SU-DHL-6 (cell line): ENCODE measurements around the gene ACSM6.

ENCODE experiments used
- H2AFZ ChIP-seq: fragments of 200-600 bp; sonication (generic); 2 replicates; pipeline ENCODE4 v1.6.1; 2014; ENCODE audit warnings: low read depth, mild to moderate bottlenecking, moderate library complexity, mixed read lengths, antibody characterized with exemption, low read length; ENCODE audit not compliant: severe bottlenecking
- H3F3A ChIP-seq: fragments of 200-600 bp; shearing (Covaris generic); 2 replicates; pipeline ENCODE4 v1.6.0; 2016; ENCODE audit warnings: antibody characterized with exemption, mild to moderate bottlenecking; ENCODE audit not compliant: insufficient read depth
- H3K27ac ChIP-seq: fragments of 200-600 bp; sonication (generic); 2 replicates; pipeline ENCODE4 v1.5.1; 2016; ENCODE audit warnings: low read depth, mild to moderate bottlenecking, low read length, moderate library complexity, mixed read lengths
- H3K27me3 ChIP-seq: fragments of 200-600 bp; sonication (generic), shearing (Covaris generic); 2 replicates; pipeline ENCODE4 v1.6.0; 2014; ENCODE audit warnings: mild to moderate bottlenecking, low read length
- H3K36me3 ChIP-seq: fragments of 200-600 bp; sonication (generic); 2 replicates; pipeline ENCODE4 v1.6.1; 2014; ENCODE audit warnings: mild to moderate bottlenecking, low read length, mixed read lengths
- H3K4me2 ChIP-seq: fragments of 300-600, 200-600 bp; shearing (Covaris generic), sonication (generic); 2 replicates; pipeline ENCODE4 v1.6.0; 2014; ENCODE audit warnings: low read length, low read depth, mild to moderate bottlenecking; ENCODE audit not compliant: poor library complexity, severe bottlenecking
- H3K4me3 ChIP-seq: fragments of 200-600 bp; sonication (generic); 2 replicates; pipeline ENCODE4 v1.5.1; 2014; ENCODE audit warnings: antibody characterized with exemption, low read length, mild to moderate bottlenecking, mixed read lengths; ENCODE audit not compliant: insufficient read depth, poor library complexity, severe bottlenecking
- H3K79me2 ChIP-seq: fragments of 200-600 bp; sonication (generic); 2 replicates; pipeline ENCODE4 v1.6.1; 2014; ENCODE audit warnings: mild to moderate bottlenecking, low read length, moderate library complexity; ENCODE audit not compliant: insufficient read depth
- H3K9ac ChIP-seq: fragments of 200-600 bp; sonication (generic); 2 replicates; pipeline ENCODE4 v1.7.0; 2014; ENCODE audit warnings: mild to moderate bottlenecking, low read length
- H3K9me2 ChIP-seq: fragments of 200-600 bp; sonication (generic); replicated peaks from 2 replicates; pipeline ENCODE4 v1.6.1; 2014; ENCODE audit warnings: low read length; ENCODE audit not compliant: insufficient read depth
- H3K9me3 ChIP-seq: fragments of 200-600 bp; sonication (generic); 2 replicates; pipeline ENCODE4 v1.6.1; 2014; ENCODE audit warnings: low read length, mixed read lengths; ENCODE audit not compliant: insufficient read depth
- H4K20me1 ChIP-seq: fragments of 200-600 bp; sonication (generic); 2 replicates; pipeline ENCODE4 v1.6.1; 2014; ENCODE audit warnings: low read depth, mild to moderate bottlenecking, antibody characterized with exemption, low read length, moderate library complexity, mixed read lengths
- CTCF ChIP-seq: fragments of 200-600 bp; sonication (generic); IDR thresholded peaks from one replicate; pipeline ENCODE4 v1.5.1; 2017; ENCODE audit warnings: antibody characterized with exemption, mild to moderate bottlenecking, low read length, moderate library complexity; ENCODE audit not compliant: insufficient read depth, poor library complexity, severe bottlenecking
- EZH2phosphoT487 ChIP-seq: fragments of 200-600 bp; sonication (generic), shearing (Covaris generic); conservative IDR thresholded peaks from 2 replicates; pipeline ENCODE4 v1.6.1; 2018; ENCODE audit warnings: mild to moderate bottlenecking, antibody characterized with exemption, low read length, moderate library complexity, mixed read lengths

ACSM6 gene

GRCh38 chr10:95171336-95171735, 22.7 kb upstream of the ACSM6 start:
- no peaks in the 10 kb centered on the region for H4K20me1 ChIP-seq
- no peaks in the 10 kb centered on the region for H3F3A ChIP-seq
- no peak overlapping the region for H2AFZ ChIP-seq
- no peaks in the 10 kb centered on the region for H3K27me3 ChIP-seq
- H3K79me2 ChIP-seq = no peaks in the 10 kb centered on the region
- H3K9me3 ChIP-seq = no peaks in the 10 kb centered on the region
- no peak for TF ChIP-seq CTCF
- TF ChIP-seq EZH2phosphoT487 = no peak
- no peak overlapping the region for H3K4me3 ChIP-seq
- no peak overlapping the region for H3K27ac ChIP-seq
- H3K9me2 ChIP-seq = no peaks in the 10 kb centered on the region
- no peaks in the 10 kb centered on the region for H3K36me3 ChIP-seq
- H3K4me2 ChIP-seq = no peak overlapping the region
- H3K9ac ChIP-seq = no peak overlapping the region

- no peaks in the 10 kb centered on the region for H3K27me3 ChIP-seq
- no peak overlapping the region for H3K27ac ChIP-seq
- H3F3A ChIP-seq = no peaks in the 10 kb centered on the region
- no peak overlapping the region for H2AFZ ChIP-seq
- H3K4me2 ChIP-seq = no peak overlapping the region
- H3K36me3 ChIP-seq = no peaks in the 10 kb centered on the region
- H3K9me2 ChIP-seq = no peaks in the 10 kb centered on the region
- no peak for TF ChIP-seq CTCF
- no peak for TF ChIP-seq EZH2phosphoT487
- H3K79me2 ChIP-seq = no peaks in the 10 kb centered on the region
- no peak overlapping the region for H3K4me3 ChIP-seq
- H4K20me1 ChIP-seq = no peaks in the 10 kb centered on the region
- no peak overlapping the region for H3K9ac ChIP-seq
- H3K9me3 ChIP-seq = no peaks in the 10 kb centered on the region
These were observed 21.2 kb upstream of the ACSM6 start for GRCh38 chr10:95172851-95173250.

- Histone ChIP-seq H3F3A (no peaks in the 10 kb centered on the region), H2AFZ (no peak overlapping the region), H3K9me3 (no peaks in the 10 kb centered on the region), H3K9ac (no peak overlapping the region), H4K20me1 (no peaks in the 10 kb centered on the region), H3K4me3 (no peak overlapping the region), H3K9me2 (no peaks in the 10 kb centered on the region), H3K36me3 (no peaks in the 10 kb centered on the region), H3K27ac (no peak overlapping the region), H3K79me2 (no peaks in the 10 kb centered on the region), H3K27me3 (no peaks in the 10 kb centered on the region), H3K4me2 (no peak overlapping the region)
- TF ChIP-seq EZH2phosphoT487 = no peak
- TF ChIP-seq CTCF = no peak
These were observed 17.9 kb upstream of the ACSM6 start for GRCh38 chr10:95176101-95176500.
